ENCODE measurements around the gene EEF2KMT. TPM values are rescaled to one million over a fixed set of nuclear protein-coding genes. Genes with fewer than 3 reads are reported as not detected.
"Not testable (repeated sequence)": the region's sequence is repeated elsewhere in the genome, so short reads cannot be mapped to it uniquely, and the experiment has no call there.

The EEF2KMT gene
- total and polyA plus RNA-seq, 2 of the 4 experiments (the other 2 are of a cell fraction) = 14.1 to 19.0 TPM

DNA sequence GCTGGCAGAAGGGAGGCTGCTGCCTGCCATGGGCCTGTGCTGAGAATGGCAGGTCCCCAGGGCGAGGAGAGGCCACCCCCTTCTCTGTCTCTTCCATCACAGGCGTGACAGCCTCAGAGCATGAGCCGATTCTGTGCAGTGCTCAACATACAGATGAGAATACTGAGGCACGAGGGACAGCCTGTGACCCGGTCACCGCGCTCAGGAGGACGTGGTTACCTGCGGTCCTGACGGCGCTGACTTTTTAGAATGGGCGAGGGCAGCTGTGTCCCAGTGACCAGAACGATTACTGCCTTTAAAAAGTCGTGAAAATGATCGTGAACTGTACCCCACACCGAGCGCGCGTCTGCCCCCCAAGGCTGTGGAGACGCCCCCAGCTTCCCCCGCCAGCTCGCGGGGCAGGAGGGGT lies 530 bp downstream of the EEF2KMT start:
- Histone ChIP-seq H3K4me3 (ENCODE audit: insufficient read depth, low read depth, low read length) (peak overlapping the region; percentile 78), H3K23ac (ENCODE audit: low read depth, low read length) (peak overlapping the region; percentile 59; the same call in 1 of the 2 replicates), H3K4ac (ENCODE audit: low read depth, low read length) (peak overlapping the region; percentile 75), H3K9ac (ENCODE audit: low read depth, low read length) (peak overlapping the region; percentile 96), H3K4me2 (ENCODE audit: low read depth, low read length) (peak overlapping the region; percentile 92), H2BK5ac (ENCODE audit: low read depth, low read length, poor library complexity, severe bottlenecking) (peak overlapping the region; percentile 45), H2AFZ (replicated peaks; ENCODE audit: low read length, poor library complexity) (peak overlapping the region; percentile 78), H4K5ac (ENCODE audit: low read depth, low read length) (0 out of 2 replicates have a peak overlapping the region, but pooled peaks have one; percentile 12), H4K8ac (ENCODE audit: low read depth in 2 of 2, low read length in 2 of 2) (peak overlapping the region in 1 of 2 experiments; percentile 80; a peak in 1 of 4 replicates), H3K27ac (ENCODE audit: insufficient read depth, low read length) (peak overlapping the region; percentile 86), H4K91ac (ENCODE audit: insufficient read depth, low read depth, low read length) (peak overlapping the region; percentile 47; the same call in 1 of the 2 replicates), H3K14ac (replicated peaks; ENCODE audit: low read depth, low read length) (peak overlapping the region; percentile 76; the same call in 1 of the 2 replicates), H2AK5ac (ENCODE audit: low read depth, low read length) (peak overlapping the region; percentile 78; the same call in 1 of the 2 replicates)
- H2BK15ac ChIP-seq (ENCODE audit: low read depth, low read length); dilution Hi-C loops (cut with HindIII; ENCODE audit: low sequenced_read_pairs, unreplicated experiment); H2AK9ac ChIP-seq (replicated peaks; ENCODE audit: low read depth, low read length, poor library complexity); H3K27me3 ChIP-seq (ENCODE audit: control insufficient read depth, insufficient read depth, low read length); H3K9me1 ChIP-seq (ENCODE audit: insufficient read depth, low read length); H3K4me1 ChIP-seq (ENCODE audit: control insufficient read depth, insufficient read depth, low read length); in situ Hi-C loops (cut with MboI; ENCODE audit: low sequenced_read_pairs); DNase-seq; BruUV-seq (replicated peaks); H3K56ac ChIP-seq (ENCODE audit: extremely low read depth, insufficient read depth, low read length); H3K36me3 ChIP-seq (ENCODE audit: control insufficient read depth, insufficient read depth, low read length); CTCF ChIA-PET; H2BK120ac ChIP-seq (ENCODE audit: low read depth, low read length); H4K20me1 ChIP-seq (ENCODE audit: insufficient read depth, low read length); H3K9me3 ChIP-seq (ENCODE audit: control insufficient read depth, insufficient read depth, low read length); H2BK20ac ChIP-seq (ENCODE audit: low read depth, low read length); ATAC-seq (ENCODE audit: low read depth); POLR2A ChIA-PET (ENCODE audit: unreplicated experiment); H3K18ac ChIP-seq (ENCODE audit: low read depth, low read length); H3K79me1 ChIP-seq (ENCODE audit: low read depth in 1 of 2, low read length in 2 of 2): not testable (repeated sequence)
- intact Hi-C loops (cut with micrococcal nuclease) = loop anchor here (10.0 kb wide), 2 partner anchors 142 to 1548 kb away; partner anchors contain the start of gene SEC14L5
- WGBS, 2 experiments (ENCODE audit: extremely low coverage in 2 of 2, insufficient read length in 1 of 2) = 0% methylated on average over 9 of the region's 23 CpGs; no CpG with 5 or more reads in 1 of the 2 experiments
- TF ChIP-seq MXI1 (IDR thresholded peaks at IDR 0.05; ENCODE audit: borderline replicate concordance, low read depth, low read length) = 0 out of 2 replicates have a peak, but pooled peaks have one; percentile 48
